Esophagus squamous epithelium (tissue), 5 donors: ENCODE results near the gene PARD3. TPM values are rescaled to one million over a fixed set of nuclear protein-coding genes. Genes with fewer than 3 reads are reported as not detected.

Experiments
- DNase-seq: peaks from one replicate; lab custom pipeline; 2025; lab: John Stamatoyannopoulos, UW
- H3K27ac ChIP-seq, 4 donors: fragments of 200-600 bp; sonication (generic); one replicate each; pipeline ENCODE4 v1.5.1; 2016 to 2019; ENCODE audit warnings: mild to moderate bottlenecking in 1 of 4
- H3K27me3 ChIP-seq, 4 donors: fragments of 200-600 bp; sonication (generic); 1 replicate in 3 of 4; 2 replicates in 1 of 4; pipeline versions ENCODE4 v1.5.1 to v1.6.0; 2017 to 2021; ENCODE audit warnings: antibody characterized with exemption in 1 of 4
- H3K36me3 ChIP-seq, 3 donors: fragments of 200-600 bp; sonication (generic); one replicate each; pipeline ENCODE4 v1.5.1; 2016 to 2019
- H3K4me1 ChIP-seq, 3 donors: fragments of 200-600 bp; sonication (generic); one replicate each; pipeline ENCODE4 v1.5.1; 2017 to 2019
- H3K4me3 ChIP-seq, 4 donors: fragments of 200-600 bp; sonication (generic); 1 replicate in 3 of 4; 2 replicates in 1 of 4; pipeline ENCODE4 v1.5.1; 2016 to 2019; ENCODE audit warnings: mild to moderate bottlenecking in 2 of 4, moderate library complexity in 1 of 4
- H3K9me3 ChIP-seq, 3 donors: fragments of 200-600 bp; sonication (generic); one replicate each; pipeline ENCODE4 v1.5.1; 2016 to 2019
- POLR2A ChIP-seq, 4 donors: fragments of 450-650 bp; IDR thresholded peaks; one replicate each; pipeline ENCODE4 v1.6.1; 2017; ENCODE audit warnings: antibody characterized with exemption in 4 of 4, mild to moderate bottlenecking in 4 of 4, moderate library complexity in 3 of 4
- WGBS, 2 donors: methylation state at CpG; one replicate each; pipeline ENCODE4 v1.1.5; 2018; 5-methylcytosine and 5-hydroxymethylcytosine counted together
- intact Hi-C: fragments of 100-400 bp; cut with DNase I; formaldehyde crosslinking; loops from one replicate; pipeline ENCODE4 v1.15.0; 2022
- total RNA-seq, 4 donors: library from RNA; depleted of rRNA; stranded (reverse); fragments of >200 nt; gene quantifications; one replicate each; pipeline ENCODE4 v1.1.0, GENCODE V29; 2016
- TF ChIP-seq, protein P1 (sequence below), 6 experiments: fragments of 450-650 bp in 4 of 6; fragments of 200-600 bp in 2 of 6; sonication (generic) in 2 of 6; IDR thresholded peaks; one replicate each; pipeline ENCODE4 v1.5.1; 2016 to 2019; ENCODE audit warnings: antibody characterized with exemption in 6 of 6, mild to moderate bottlenecking in 4 of 6, moderate library complexity in 4 of 6
- donor health status: DM: yes; HTN: yes; CAD: no.

Gene PARD3
- total RNA-seq, 4 donors from 2014 or later = 57.3 to 114 (median 81.7) TPM

DNA sequence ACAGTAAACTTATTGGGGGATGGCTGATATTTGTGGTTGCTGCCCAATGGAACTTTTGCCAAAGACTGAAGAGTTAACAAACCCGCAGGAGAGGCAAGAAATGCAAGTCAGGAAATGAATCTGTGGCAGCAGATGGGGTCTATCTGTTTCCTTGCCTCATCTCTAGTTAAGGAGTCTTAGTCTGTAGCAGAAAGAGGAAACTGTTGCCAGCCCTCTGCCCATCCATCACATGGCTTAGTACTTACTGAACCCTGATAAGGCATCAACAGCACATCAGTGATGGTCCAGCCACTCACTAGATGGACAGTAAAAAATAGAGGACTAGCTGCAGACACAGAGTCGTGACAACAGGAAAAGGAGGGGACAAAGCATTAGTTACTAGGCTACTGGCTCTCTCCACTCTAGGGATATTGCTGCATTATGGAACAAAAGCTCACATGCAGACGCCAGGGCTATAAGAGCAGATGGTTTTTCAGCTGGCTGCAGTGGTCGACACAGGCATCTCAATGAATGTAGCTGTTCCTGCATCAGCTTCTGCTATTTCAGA is 614.7 kb downstream of the PARD3 start:
- WGBS, 2 donors = 45 to 49% methylated on average over 4 of the region's 4 CpGs
- DNase-seq = no peak
- no peaks in the 10 kb centered on the region for H3K27me3 ChIP-seq
- H3K4me1 ChIP-seq = no peaks in the 10 kb centered on the region
- TF ChIP-seq, protein P1, sequence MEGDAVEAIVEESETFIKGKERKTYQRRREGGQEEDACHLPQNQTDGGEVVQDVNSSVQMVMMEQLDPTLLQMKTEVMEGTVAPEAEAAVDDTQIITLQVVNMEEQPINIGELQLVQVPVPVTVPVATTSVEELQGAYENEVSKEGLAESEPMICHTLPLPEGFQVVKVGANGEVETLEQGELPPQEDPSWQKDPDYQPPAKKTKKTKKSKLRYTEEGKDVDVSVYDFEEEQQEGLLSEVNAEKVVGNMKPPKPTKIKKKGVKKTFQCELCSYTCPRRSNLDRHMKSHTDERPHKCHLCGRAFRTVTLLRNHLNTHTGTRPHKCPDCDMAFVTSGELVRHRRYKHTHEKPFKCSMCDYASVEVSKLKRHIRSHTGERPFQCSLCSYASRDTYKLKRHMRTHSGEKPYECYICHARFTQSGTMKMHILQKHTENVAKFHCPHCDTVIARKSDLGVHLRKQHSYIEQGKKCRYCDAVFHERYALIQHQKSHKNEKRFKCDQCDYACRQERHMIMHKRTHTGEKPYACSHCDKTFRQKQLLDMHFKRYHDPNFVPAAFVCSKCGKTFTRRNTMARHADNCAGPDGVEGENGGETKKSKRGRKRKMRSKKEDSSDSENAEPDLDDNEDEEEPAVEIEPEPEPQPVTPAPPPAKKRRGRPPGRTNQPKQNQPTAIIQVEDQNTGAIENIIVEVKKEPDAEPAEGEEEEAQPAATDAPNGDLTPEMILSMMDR (IDR thresholded peaks at IDR 0.05) = no peak
- TF ChIP-seq POLR2A (IDR thresholded peaks at IDR 0.05) = no peak
- no peaks in the 10 kb centered on the region for H3K9me3 ChIP-seq
- intact Hi-C loops = no loop called here
- peaks cover 0 to under 1% (median 0%) of the 10 kb centered on the region in 3 donors for H3K36me3 ChIP-seq
- no peak overlapping the region for H3K27ac ChIP-seq
- H3K4me3 ChIP-seq = no peak overlapping the region

- no peaks in the 10 kb centered on the region for H3K4me1 ChIP-seq
- H3K27ac ChIP-seq = no peak overlapping the region
- no peak for DNase-seq
- no peak overlapping the region for H3K4me3 ChIP-seq
- 80 to 87% methylated on average over 1 to 2 of the region's 2 CpGs for WGBS, 2 donors
- TF ChIP-seq, protein P1 (IDR thresholded peaks at IDR 0.05) = no peak
- no peak for TF ChIP-seq POLR2A (IDR thresholded peaks at IDR 0.05)
- H3K9me3 ChIP-seq = no peaks in the 10 kb centered on the region
- intact Hi-C loops = no loop called here
- H3K36me3 ChIP-seq = no peaks in the 10 kb centered on the region
- H3K27me3 ChIP-seq = no peaks in the 10 kb centered on the region
Measured at GRCh38 chr10:34198953-34199352, 616.1 kb downstream of the PARD3 start.

- no peaks in the 10 kb centered on the region for H3K9me3 ChIP-seq
- 92 to 93% methylated on average over 3 of the region's 3 CpGs for WGBS, 2 donors
Measured at GRCh38 chr10:34196058-34196433, 619.0 kb downstream of the PARD3 start.

DNA sequence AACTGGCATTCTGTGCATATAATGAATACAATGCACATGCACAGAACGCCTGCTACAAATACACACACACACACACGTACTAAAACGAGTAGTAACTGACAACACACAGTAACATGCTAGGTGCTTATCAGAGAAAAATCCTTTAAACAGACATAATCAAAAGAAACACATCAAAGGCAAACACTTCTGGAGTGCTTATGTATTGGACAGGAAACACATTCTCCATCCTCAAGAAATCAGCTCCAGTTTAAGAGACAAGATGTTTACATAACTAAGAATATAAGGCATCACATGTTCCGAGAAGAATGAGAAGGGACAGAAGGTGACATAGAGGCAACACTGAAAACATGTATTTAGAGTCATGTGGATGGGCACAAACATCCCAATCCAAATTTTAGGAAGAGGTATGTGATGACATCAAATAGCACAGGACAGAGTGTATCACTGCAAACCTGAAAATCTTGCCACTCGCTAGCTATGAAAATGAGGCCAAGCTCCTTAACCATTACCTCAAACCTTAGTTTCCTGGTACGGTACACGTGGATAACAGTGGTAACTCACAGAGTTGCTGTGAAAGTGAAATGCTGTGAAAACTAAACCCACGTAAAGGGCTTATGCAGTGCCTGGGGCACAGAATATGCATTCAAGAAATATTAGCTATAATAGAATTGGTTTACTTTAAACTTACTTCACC is 619.6 kb downstream of the PARD3 start:
- no peaks in the 10 kb centered on the region for H3K36me3 ChIP-seq
- H3K4me3 ChIP-seq = no peak overlapping the region
- no peaks in the 10 kb centered on the region for H3K27me3 ChIP-seq
- no peak for DNase-seq
- H3K9me3 ChIP-seq = no peaks in the 10 kb centered on the region
- H3K4me1 ChIP-seq = no peaks in the 10 kb centered on the region
- no peak overlapping the region for H3K27ac ChIP-seq
- 66 to 75% methylated on average over 8 of the region's 8 CpGs for WGBS, 2 donors
- intact Hi-C loops = no loop called here
- TF ChIP-seq, protein P1 (IDR thresholded peaks at IDR 0.05) = no peak
- TF ChIP-seq POLR2A (IDR thresholded peaks at IDR 0.05) = no peak

More at GRCh38 chr10:34196058-34196433, 619.0 kb downstream of the PARD3 start:
- intact Hi-C loops = no loop called here
- Histone ChIP-seq H3K4me3 (no peak overlapping the region), H3K27ac (no peak overlapping the region), H3K36me3 (no peaks in the 10 kb centered on the region), H3K4me1 (no peaks in the 10 kb centered on the region), H3K27me3 (no peaks in the 10 kb centered on the region)
- TF ChIP-seq, protein P1 (IDR thresholded peaks at IDR 0.05) = no peak
- no peak for TF ChIP-seq POLR2A (IDR thresholded peaks at IDR 0.05)
- no peak for DNase-seq

DNA sequence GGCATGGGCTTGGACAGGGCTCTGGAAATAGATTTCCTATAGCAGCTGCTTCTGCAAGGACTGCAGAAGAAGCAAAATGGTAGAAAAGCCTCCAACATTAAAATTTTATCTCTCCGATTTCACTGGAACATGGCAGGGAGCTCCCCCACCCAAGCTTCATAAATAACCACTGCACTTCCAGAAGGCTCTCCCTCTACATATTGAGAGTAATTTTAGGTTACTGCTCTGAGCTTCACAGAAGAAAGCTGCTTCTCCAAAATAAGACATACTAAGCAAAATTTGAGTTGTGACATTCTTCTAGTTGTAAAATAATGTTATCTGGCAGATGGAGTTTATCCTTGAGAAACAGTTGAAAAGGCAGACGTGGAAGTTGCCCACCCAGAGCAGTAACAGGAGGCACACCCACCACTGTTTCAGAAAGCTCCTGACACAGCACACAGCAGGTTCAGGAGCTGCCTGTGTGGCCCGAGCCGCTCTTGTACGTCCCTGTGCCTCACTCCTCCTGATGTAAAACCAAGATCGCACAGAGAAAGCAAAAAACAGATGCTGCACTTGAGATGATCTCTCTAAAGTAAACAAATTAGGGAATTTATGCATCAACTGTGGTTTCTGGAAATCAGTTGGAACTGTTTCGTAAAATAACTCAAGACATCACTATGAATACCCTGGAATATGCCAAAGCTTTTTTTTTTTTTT is 621.0 kb downstream of the PARD3 start:
- intact Hi-C loops = no loop called here
- no peak for TF ChIP-seq POLR2A (IDR thresholded peaks at IDR 0.05)
- TF ChIP-seq, protein P1 (IDR thresholded peaks at IDR 0.05) = no peak
- Histone ChIP-seq H3K4me1 (no peaks in the 10 kb centered on the region), H3K27ac (no peak overlapping the region), H3K36me3 (no peaks in the 10 kb centered on the region), H3K9me3 (no peaks in the 10 kb centered on the region), H3K27me3 (no peaks in the 10 kb centered on the region), H3K4me3 (no peak overlapping the region)
- 55 to 63% methylated on average over 7 of the region's 7 CpGs for WGBS, 2 donors
- DNase-seq = no peak
